Neural cell (in vitro differentiated cells): Measurements from ENCODE around the gene FOXP3. TPM values are rescaled to one million over a fixed set of nuclear protein-coding genes. Genes with fewer than 3 reads are reported as not detected.
"Not testable (repeated sequence)": the region's sequence is repeated elsewhere in the genome, so short reads cannot be mapped to it uniquely, and the experiment has no call there.

Experiments used
- H2AFZ ChIP-seq: fragments of 200-600, 300-800 bp; sonication (generic), shearing (Covaris generic); 2 replicates; pipeline ENCODE4 v1.6.0; 2014; ENCODE audit warnings: low read depth, mild to moderate bottlenecking, antibody characterized with exemption, low read length, moderate library complexity
- H3F3A ChIP-seq: fragments of 200-600 bp; shearing (Covaris generic); 2 replicates; pipeline ENCODE4 v1.6.1; 2016; ENCODE audit warnings: mild to moderate bottlenecking, moderate library complexity, mixed read lengths, antibody characterized with exemption, low read length; ENCODE audit not compliant: insufficient read depth, poor library complexity, severe bottlenecking
- H3K27ac ChIP-seq: fragments of 200-600, 300-800 bp; sonication (generic), shearing (Covaris generic); 2 replicates; pipeline ENCODE4 v1.5.1; 2014; ENCODE audit warnings: mild to moderate bottlenecking, low read length, moderate library complexity
- H3K27me3 ChIP-seq: fragments of 300-800, 200-600 bp; sonication (generic), shearing (Covaris generic); 2 replicates; pipeline ENCODE4 v1.6.0; 2014; ENCODE audit warnings: mild to moderate bottlenecking, low read depth, low read length, moderate library complexity; ENCODE audit not compliant: insufficient read depth
- H3K36me3 ChIP-seq: fragments of 300-800, 200-600 bp; sonication (generic), shearing (Covaris generic); 2 replicates; pipeline ENCODE4 v1.5.1; 2014; ENCODE audit warnings: mild to moderate bottlenecking, antibody characterized with exemption, low read length, moderate library complexity; ENCODE audit not compliant: insufficient read depth
- H3K4me2 ChIP-seq: fragments of 300-800, 200-600 bp; sonication (generic), shearing (Covaris generic); 2 replicates; pipeline ENCODE4 v1.6.0; 2014; ENCODE audit warnings: mild to moderate bottlenecking, low read length
- H3K4me3 ChIP-seq: fragments of 300-800, 200-600 bp; sonication (generic), shearing (Covaris generic); 2 replicates; pipeline ENCODE4 v1.5.1; 2014; ENCODE audit warnings: mild to moderate bottlenecking, low read length, moderate library complexity
- H3K79me2 ChIP-seq: fragments of 200-600 bp; shearing (Covaris generic); replicated peaks from 2 replicates; pipeline ENCODE4 v1.6.0; 2014; ENCODE audit warnings: mild to moderate bottlenecking, low read length, moderate library complexity; ENCODE audit not compliant: insufficient read depth
- H3K9ac ChIP-seq: fragments of 300-800, 200-600 bp; sonication (generic), shearing (Covaris generic); 2 replicates; pipeline ENCODE4 v1.6.1; 2016; ENCODE audit warnings: mild to moderate bottlenecking, low read length, mixed read lengths
- H3K9me2 ChIP-seq: fragments of 200-600 bp; shearing (Covaris generic); 2 replicates; pipeline ENCODE4 v1.6.1; 2016; ENCODE audit warnings: mild to moderate bottlenecking, low read length, mixed read lengths; ENCODE audit not compliant: insufficient read depth
- H3K9me3 ChIP-seq: fragments of 200-600, 300-800 bp; sonication (generic), shearing (Covaris generic); 2 replicates; pipeline ENCODE4 v1.6.1; 2016; ENCODE audit warnings: mild to moderate bottlenecking, mixed run types, low read length, moderate library complexity, mixed read lengths
- H4K20me1 ChIP-seq: fragments of 200-600 bp; shearing (Covaris generic); 2 replicates; pipeline ENCODE4 v1.6.1; 2016; ENCODE audit warnings: mild to moderate bottlenecking, mixed run types; ENCODE audit not compliant: insufficient read depth
- EP300 ChIP-seq: fragments of 450-650 bp; conservative IDR thresholded peaks from 2 replicates; pipeline ENCODE4 v1.6.1; 2014; ENCODE audit warnings: antibody characterized with exemption, mild to moderate bottlenecking, moderate library complexity; ENCODE audit not compliant: poor library complexity, severe bottlenecking
- EZH2 ChIP-seq: fragments of 200-600, 300-800 bp; shearing (Covaris generic), sonication (generic); IDR thresholded peaks from 2 replicates; pipeline ENCODE4 v1.6.1; 2014; ENCODE audit warnings: antibody characterized with exemption, low read length, borderline replicate concordance, mild to moderate bottlenecking; ENCODE audit not compliant: insufficient read depth, poor library complexity, severe bottlenecking
- MXI1 ChIP-seq: fragments of 450-650 bp; conservative IDR thresholded peaks from 2 replicates; pipeline ENCODE4 v1.6.1; 2014; ENCODE audit warnings: antibody characterized with exemption, mild to moderate bottlenecking; ENCODE audit not compliant: poor library complexity, severe bottlenecking
- POLR2AphosphoS5 ChIP-seq: IDR thresholded peaks from 2 replicates; pipeline ENCODE4 v1.6.1; 2012
- RAD21 ChIP-seq: fragments of 450-650 bp; conservative IDR thresholded peaks from 2 replicates; pipeline ENCODE4 v1.6.1; 2014; ENCODE audit warnings: antibody characterized with exemption, mild to moderate bottlenecking, moderate library complexity
- REST ChIP-seq: IDR thresholded peaks from 2 replicates; pipeline ENCODE4 v1.6.1; 2012; ENCODE audit warnings: borderline replicate concordance
- SMC3 ChIP-seq: fragments of 450-650 bp; conservative IDR thresholded peaks from 2 replicates; pipeline ENCODE4 v1.6.1; 2014; ENCODE audit warnings: antibody characterized with exemption, mild to moderate bottlenecking, moderate library complexity; ENCODE audit not compliant: poor library complexity
- TAF1 ChIP-seq: IDR thresholded peaks from 2 replicates; pipeline ENCODE4 v1.6.1; 2012; ENCODE audit warnings: low read depth
- polyA plus RNA-seq: library from polyadenylated mRNA; depleted of rRNA; stranded (reverse); fragments of >200 nt; gene quantifications from 2 replicates; pipeline ENCODE4 v1.2.3, GENCODE V29; 2014
- TF ChIP-seq, protein P1 (sequence below): fragments of 450-650 bp; IDR thresholded peaks from 2 replicates; pipeline ENCODE4 v1.5.1; 2014; ENCODE audit warnings: antibody characterized with exemption, mild to moderate bottlenecking, moderate library complexity; ENCODE audit not compliant: poor library complexity, severe bottlenecking

The FOXP3 gene
- polyA plus RNA-seq, 1 donor from 2014 or later = not detected

- TF ChIP-seq POLR2AphosphoS5 = no peak
- no peak for TF ChIP-seq RAD21
- TF ChIP-seq MXI1 = no peak
- Histone ChIP-seq H3K9ac (no peak within 1 kb of the TSS), H3K9me2 (no peaks in the 10 kb centered on the region), H3K4me3 (no peak within 1 kb of the TSS), H3K79me2 (no peaks in the 10 kb centered on the region), H3K27ac (no peak within 1 kb of the TSS), H3F3A (no peaks in the 10 kb centered on the region), H3K4me2 (no peak within 1 kb of the TSS), H4K20me1 (no peaks in the 10 kb centered on the region), H3K9me3 (no peaks in the 10 kb centered on the region), H2AFZ (no peak within 1 kb of the TSS), H3K36me3 (no peaks in the 10 kb centered on the region), H3K27me3 (no peaks in the 10 kb centered on the region)
Observed at GRCh38 chrX:49303346-49303745, 38.8 kb upstream of the FOXP3 start, which contains the start of gene GAGE10. TSS of gene GAGE10 (plus strand) at chrX:49303646. CDS start at chrX:49304860, 1,214 bp downstream.

GRCh38 chrX:49300703-49301102 is 36.2 kb upstream of the FOXP3 start:
- Histone ChIP-seq H3K27me3 (no peaks in the 10 kb centered on the region), H4K20me1 (no peaks in the 10 kb centered on the region), H3F3A (no peaks in the 10 kb centered on the region), H3K9me3 (no peaks in the 10 kb centered on the region), H3K79me2 (no peaks in the 10 kb centered on the region), H2AFZ (no peak overlapping the region), H3K36me3 (no peaks in the 10 kb centered on the region), H3K4me3 (no peak overlapping the region), H3K4me2 (no peak overlapping the region), H3K9ac (no peak overlapping the region), H3K9me2 (no peaks in the 10 kb centered on the region), H3K27ac (no peak overlapping the region)
- TF ChIP-seq MXI1 (no peak), EZH2 (no peak), SMC3 (no peak), TAF1 (no peak), EP300 (no peak), RAD21 (no peak), POLR2AphosphoS5 (no peak), REST (no peak)
- TF ChIP-seq, protein P1, sequence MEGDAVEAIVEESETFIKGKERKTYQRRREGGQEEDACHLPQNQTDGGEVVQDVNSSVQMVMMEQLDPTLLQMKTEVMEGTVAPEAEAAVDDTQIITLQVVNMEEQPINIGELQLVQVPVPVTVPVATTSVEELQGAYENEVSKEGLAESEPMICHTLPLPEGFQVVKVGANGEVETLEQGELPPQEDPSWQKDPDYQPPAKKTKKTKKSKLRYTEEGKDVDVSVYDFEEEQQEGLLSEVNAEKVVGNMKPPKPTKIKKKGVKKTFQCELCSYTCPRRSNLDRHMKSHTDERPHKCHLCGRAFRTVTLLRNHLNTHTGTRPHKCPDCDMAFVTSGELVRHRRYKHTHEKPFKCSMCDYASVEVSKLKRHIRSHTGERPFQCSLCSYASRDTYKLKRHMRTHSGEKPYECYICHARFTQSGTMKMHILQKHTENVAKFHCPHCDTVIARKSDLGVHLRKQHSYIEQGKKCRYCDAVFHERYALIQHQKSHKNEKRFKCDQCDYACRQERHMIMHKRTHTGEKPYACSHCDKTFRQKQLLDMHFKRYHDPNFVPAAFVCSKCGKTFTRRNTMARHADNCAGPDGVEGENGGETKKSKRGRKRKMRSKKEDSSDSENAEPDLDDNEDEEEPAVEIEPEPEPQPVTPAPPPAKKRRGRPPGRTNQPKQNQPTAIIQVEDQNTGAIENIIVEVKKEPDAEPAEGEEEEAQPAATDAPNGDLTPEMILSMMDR = no peak

- not testable (repeated sequence) for H3K9me3 ChIP-seq, H3K4me2 ChIP-seq, H3K9me2 ChIP-seq, H3K27ac ChIP-seq, H3K27me3 ChIP-seq, H4K20me1 ChIP-seq, H3K9ac ChIP-seq, H3F3A ChIP-seq, H3K36me3 ChIP-seq, H2AFZ ChIP-seq, H3K4me3 ChIP-seq, H3K79me2 ChIP-seq
Observed at GRCh38 chrX:49299293-49299692, 34.8 kb upstream of the FOXP3 start.
